ENCODE measurements around the gene IMPDH1. TPM values are rescaled to one million over a fixed set of nuclear protein-coding genes. Genes with fewer than 3 reads are reported as not detected.

The IMPDH1 gene
- polyA plus RNA-seq, 2 of the 4 experiments (the other 2 are of a cell fraction), result 55.4 to 65.4 TPM

- no peak overlapping the region for H3K4me2 ChIP-seq
- DNase-seq (ENCODE audit: low read depth in 1 of 2, low spot score in 1 of 2) (no peak), ATAC-seq (no peak), FAIRE-seq (no peak)
- 79% methylated on average over 4 of the region's 16 CpGs for WGBS (ENCODE audit: missing lambda C conversion rate)
- ChIA-PET CTCF (interaction anchor here (0.6 to 38.8 kb wide), 5 partner anchors 6 to 50 kb away, joined by 3 to 800 read pairs (median 287); partner anchors contain the start of gene RBM28), POLR2A (no interaction called here)
- H3K9me3 ChIP-seq, result no peaks in the 10 kb centered on the region
- H3K4me1 ChIP-seq, result no peaks in the 10 kb centered on the region
- no peak overlapping the region for H3K27ac ChIP-seq
- TF ChIP-seq FOXS1 (CRISPR knock-in tag; IDR thresholded peaks at IDR 0.05) (no peak), MAX (IDR thresholded peaks at IDR 0.05) (no peak), RARB (CRISPR knock-in tag; IDR thresholded peaks at IDR 0.05) (no peak), JUN (IDR thresholded peaks at IDR 0.05) (no peak), MYC (IDR thresholded peaks at IDR 0.05; ENCODE audit: borderline replicate concordance, low read length) (no peak), POLR2AphosphoS2 (conservative IDR thresholded peaks at IDR 0.05; ENCODE audit: low read length) (no peak), PBX3 (IDR thresholded peaks at IDR 0.05) (no peak), EP300 (IDR thresholded peaks at IDR 0.05) (no peak), KDM5A (IDR thresholded peaks at IDR 0.05) (no peak), ZNF302 (CRISPR knock-in tag; IDR thresholded peaks at IDR 0.05) (no peak), ZSCAN20 (CRISPR knock-in tag; IDR thresholded peaks at IDR 0.05) (no peak), HOXA7 (CRISPR knock-in tag; IDR thresholded peaks at IDR 0.05) (no peak), FOSL2 (IDR thresholded peaks at IDR 0.05) (no peak), FOSL2 (CRISPR knock-in tag; IDR thresholded peaks at IDR 0.05) (no peak), SMC3 (IDR thresholded peaks at IDR 0.05) (no peak), PHF8 (IDR thresholded peaks at IDR 0.05; ENCODE audit: borderline replicate concordance, low read depth) (no peak), ATOH8 (CRISPR knock-in tag; IDR thresholded peaks at IDR 0.05; ENCODE audit: low read depth) (no peak), KDM1A (IDR thresholded peaks at IDR 0.05; ENCODE audit: low read depth) (no peak), EHMT2 (IDR thresholded peaks at IDR 0.05; ENCODE audit: low read depth) (no peak), JUNB (IDR thresholded peaks at IDR 0.05) (no peak), MAZ (IDR thresholded peaks at IDR 0.05; ENCODE audit: borderline replicate concordance, low read depth, low read length) (no peak)
- H3K4me3 ChIP-seq, result no peak overlapping the region
Observed at GRCh38 chr7:128394904-128395496, 14.8 kb downstream of the IMPDH1 start.

GRCh38 chr7:128393526-128394330 is 16.1 kb downstream of the IMPDH1 start:
- WGBS (ENCODE audit: missing lambda C conversion rate), result 95% methylated on average over 16 of the region's 23 CpGs
- ChIA-PET POLR2A (no interaction called here), CTCF (interaction anchor here (1.0 to 38.8 kb wide), 5 partner anchors 19 to 50 kb away, joined by 3 to 800 read pairs (median 287); partner anchors contain the start of gene RBM28)
- ATAC-seq (no peak), FAIRE-seq (no peak), DNase-seq (ENCODE audit: low read depth in 1 of 2, low spot score in 1 of 2) (no peak)
- Histone ChIP-seq H3K9me3 (no peaks in the 10 kb centered on the region), H3K4me1 (no peaks in the 10 kb centered on the region), H3K4me3 (no peak overlapping the region), H3K4me2 (no peak overlapping the region), H3K27ac (no peak overlapping the region)
- no peak for TF ChIP-seq SMC3 (IDR thresholded peaks at IDR 0.05)
- TF ChIP-seq HOXB5 (CRISPR knock-in tag; IDR thresholded peaks at IDR 0.05), result no peak
- TF ChIP-seq CHD4 (IDR thresholded peaks at IDR 0.05; ENCODE audit: borderline replicate concordance), result no peak
- TF ChIP-seq REST (IDR thresholded peaks at IDR 0.05), result no peak
- TF ChIP-seq ZC3H11A (IDR thresholded peaks at IDR 0.05), result no peak
- TF ChIP-seq POLR2A (IDR thresholded peaks at IDR 0.05; ENCODE audit: low read length), result no peak
- TF ChIP-seq HEYL (CRISPR knock-in tag; IDR thresholded peaks at IDR 0.05), result no peak
- no peak for TF ChIP-seq SREBF2 (IDR thresholded peaks at IDR 0.05)
- no peak for TF ChIP-seq ZNF302 (CRISPR knock-in tag; IDR thresholded peaks at IDR 0.05)
